ENCODE measurements around the gene ROR2. TPM values are rescaled to one million over a fixed set of nuclear protein-coding genes. Genes with fewer than 3 reads are reported as not detected.

The ROR2 gene
- polyA plus RNA-seq, 3 donors: not detected

DNA sequence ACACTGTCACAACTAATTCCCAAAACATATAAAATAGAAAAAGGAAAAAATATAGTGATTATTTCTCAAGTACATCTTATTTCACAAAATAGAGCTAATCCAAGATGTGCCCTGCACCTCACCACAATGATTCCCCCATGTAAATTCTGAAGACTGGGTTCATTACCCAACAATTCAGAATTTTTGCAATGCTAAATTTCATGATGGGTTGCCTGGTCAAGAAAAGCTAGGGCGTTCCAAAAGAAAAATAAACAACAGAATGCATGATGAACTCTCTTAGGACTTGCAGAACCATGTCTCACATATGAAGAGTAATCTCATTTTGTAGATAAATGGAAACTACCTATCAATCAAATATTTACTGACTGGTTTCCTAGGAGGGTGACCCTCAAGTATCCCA, 266.8 kb downstream of the ROR2 start:
- Histone ChIP-seq H3K4me1 (ENCODE audit: control insufficient read depth in 1 of 2, insufficient read depth in 2 of 2, low read length in 2 of 2) (peaks cover 11% of the 10 kb centered on the region in 2 donors), H3K4me3 (replicated peaks in 1 of 3; ENCODE audit: low read depth in 2 of 3, low read length in 3 of 3) (no peak overlapping the region), H3K4me2 (replicated peaks; ENCODE audit: extremely low read depth, low read length, poor library complexity, severe bottlenecking) (no peak overlapping the region), H3K36me3 (replicated peaks in 1 of 2; ENCODE audit: control insufficient read depth in 1 of 2, insufficient read depth in 2 of 2, low read length in 2 of 2) (no peaks in the 10 kb centered on the region), H4K20me1 (ENCODE audit: insufficient read depth, low read length) (no peaks in the 10 kb centered on the region), H3K27me3 (ENCODE audit: control insufficient read depth in 2 of 2, insufficient read depth in 2 of 2, low read length in 2 of 2) (no peaks in the 10 kb centered on the region), H3K9me3 (replicated peaks in 1 of 2; ENCODE audit: control insufficient read depth in 1 of 2, insufficient read depth in 1 of 2, low read length in 2 of 2) (no peaks in the 10 kb centered on the region), H3K9ac (ENCODE audit: insufficient read depth, low read length, poor library complexity, severe bottlenecking) (no peak overlapping the region), H2AFZ (ENCODE audit: insufficient read depth, low read depth, low read length, poor library complexity, severe bottlenecking) (no peak overlapping the region), H3K79me2 (ENCODE audit: insufficient read depth, low read length) (no peaks in the 10 kb centered on the region), H3K27ac (ENCODE audit: low read depth in 1 of 2, low read length in 2 of 2) (no peak overlapping the region)
- no peaks in the 10 kb centered on the region for H3K9me3 Mint-ChIP-seq
- no peak overlapping the region for H3K4me3 Mint-ChIP-seq
- TF ChIP-seq, protein P1, sequence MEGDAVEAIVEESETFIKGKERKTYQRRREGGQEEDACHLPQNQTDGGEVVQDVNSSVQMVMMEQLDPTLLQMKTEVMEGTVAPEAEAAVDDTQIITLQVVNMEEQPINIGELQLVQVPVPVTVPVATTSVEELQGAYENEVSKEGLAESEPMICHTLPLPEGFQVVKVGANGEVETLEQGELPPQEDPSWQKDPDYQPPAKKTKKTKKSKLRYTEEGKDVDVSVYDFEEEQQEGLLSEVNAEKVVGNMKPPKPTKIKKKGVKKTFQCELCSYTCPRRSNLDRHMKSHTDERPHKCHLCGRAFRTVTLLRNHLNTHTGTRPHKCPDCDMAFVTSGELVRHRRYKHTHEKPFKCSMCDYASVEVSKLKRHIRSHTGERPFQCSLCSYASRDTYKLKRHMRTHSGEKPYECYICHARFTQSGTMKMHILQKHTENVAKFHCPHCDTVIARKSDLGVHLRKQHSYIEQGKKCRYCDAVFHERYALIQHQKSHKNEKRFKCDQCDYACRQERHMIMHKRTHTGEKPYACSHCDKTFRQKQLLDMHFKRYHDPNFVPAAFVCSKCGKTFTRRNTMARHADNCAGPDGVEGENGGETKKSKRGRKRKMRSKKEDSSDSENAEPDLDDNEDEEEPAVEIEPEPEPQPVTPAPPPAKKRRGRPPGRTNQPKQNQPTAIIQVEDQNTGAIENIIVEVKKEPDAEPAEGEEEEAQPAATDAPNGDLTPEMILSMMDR (IDR thresholded peaks at IDR 0.05): no peak
- no peaks in the 10 kb centered on the region for H3K36me3 Mint-ChIP-seq
- no peak overlapping the region for H3K27ac Mint-ChIP-seq
- peaks cover 14% of the 10 kb centered on the region for H3K4me1 Mint-ChIP-seq
- no CpG with 5 or more reads among the region's 1 CpG for WGBS (ENCODE audit: insufficient coverage)
- H3K27me3 Mint-ChIP-seq (ENCODE audit: low read depth in 3 of 3): peaks cover 0 to 4% (median 3%) of the 10 kb centered on the region in 3 donors
- intact Hi-C loops (cut with micrococcal nuclease): loop anchor here (5.0 to 10.0 kb wide), 3 partner anchors 648 to 768 kb away; no protein-coding TSS in a partner anchor
- DNase-seq: no peak

DNA sequence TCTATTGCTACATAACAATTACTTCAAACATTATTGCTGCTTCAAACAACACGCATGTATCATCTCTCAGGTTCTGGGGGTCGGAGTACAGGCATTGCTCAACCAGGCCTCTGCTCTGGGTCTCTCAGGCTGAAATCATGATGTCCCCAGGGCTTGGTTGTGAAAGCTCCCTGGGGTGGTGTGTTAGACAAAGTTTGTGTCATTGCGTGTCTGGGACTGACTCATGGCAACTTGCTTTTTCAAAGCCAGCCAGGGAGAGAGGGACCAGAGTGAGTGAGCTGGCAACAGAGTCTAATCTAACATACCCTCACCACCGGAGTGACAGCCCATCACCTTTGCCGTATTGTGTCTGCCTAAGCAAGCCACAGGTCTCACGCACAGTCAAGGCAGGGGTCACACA, 267.2 kb downstream of the ROR2 start:
- H3K9me3 ChIP-seq (replicated peaks in 1 of 2; ENCODE audit: control insufficient read depth in 1 of 2, insufficient read depth in 1 of 2, low read length in 2 of 2): no peaks in the 10 kb centered on the region
- 100% methylated on average over 1 of the region's 6 CpGs for WGBS (ENCODE audit: insufficient coverage)
- peaks cover 11% of the 10 kb centered on the region in 2 donors for H3K4me1 ChIP-seq (ENCODE audit: control insufficient read depth in 1 of 2, insufficient read depth in 2 of 2, low read length in 2 of 2)
- no peak overlapping the region for H3K4me3 ChIP-seq (replicated peaks in 1 of 3; ENCODE audit: low read depth in 2 of 3, low read length in 3 of 3)
- H3K79me2 ChIP-seq (ENCODE audit: insufficient read depth, low read length): no peaks in the 10 kb centered on the region
- Mint-ChIP-seq H3K4me1 (peaks cover 14% of the 10 kb centered on the region), H3K4me3 (no peak overlapping the region), H3K9me3 (no peaks in the 10 kb centered on the region), H3K36me3 (no peaks in the 10 kb centered on the region), H3K27ac (no peak overlapping the region), H3K27me3 (ENCODE audit: low read depth in 3 of 3) (peaks cover 0 to 4% (median 3%) of the 10 kb centered on the region in 3 donors)
- no peaks in the 10 kb centered on the region for H4K20me1 ChIP-seq (ENCODE audit: insufficient read depth, low read length)
- DNase-seq: no peak
- H3K27me3 ChIP-seq (ENCODE audit: control insufficient read depth in 2 of 2, insufficient read depth in 2 of 2, low read length in 2 of 2): no peaks in the 10 kb centered on the region
- no peaks in the 10 kb centered on the region for H3K36me3 ChIP-seq (replicated peaks in 1 of 2; ENCODE audit: control insufficient read depth in 1 of 2, insufficient read depth in 2 of 2, low read length in 2 of 2)
- H3K27ac ChIP-seq (ENCODE audit: low read depth in 1 of 2, low read length in 2 of 2): no peak overlapping the region
- no peak overlapping the region for H3K4me2 ChIP-seq (replicated peaks; ENCODE audit: extremely low read depth, low read length, poor library complexity, severe bottlenecking)
- intact Hi-C loops (cut with micrococcal nuclease): loop anchor here (5.0 to 10.0 kb wide), 3 partner anchors 648 to 768 kb away; no protein-coding TSS in a partner anchor
- no peak overlapping the region for H3K9ac ChIP-seq (ENCODE audit: insufficient read depth, low read length, poor library complexity, severe bottlenecking)
- TF ChIP-seq, protein P1 (IDR thresholded peaks at IDR 0.05): no peak
- no peak overlapping the region for H2AFZ ChIP-seq (ENCODE audit: insufficient read depth, low read depth, low read length, poor library complexity, severe bottlenecking)
